HG03060 (cell line): ENCODE results near the gene HOXB3.

ENCODE experiments used
- ATAC-seq: cut with Tn5 transposase; IDR thresholded peaks from one replicate; pipeline ENCODE4 v1.9.1; 2021; ENCODE audit warnings: low read depth, moderate number of reproducible peaks; ENCODE audit not compliant: unreplicated experiment

Gene HOXB3

GRCh38 chr17:48600244-48601098 lies 10.4 kb upstream of the HOXB3 start:
- no peak for ATAC-seq

- ATAC-seq = no peak
Measured at GRCh38 chr17:48599354-48599753, 9.3 kb upstream of the HOXB3 start.

DNA sequence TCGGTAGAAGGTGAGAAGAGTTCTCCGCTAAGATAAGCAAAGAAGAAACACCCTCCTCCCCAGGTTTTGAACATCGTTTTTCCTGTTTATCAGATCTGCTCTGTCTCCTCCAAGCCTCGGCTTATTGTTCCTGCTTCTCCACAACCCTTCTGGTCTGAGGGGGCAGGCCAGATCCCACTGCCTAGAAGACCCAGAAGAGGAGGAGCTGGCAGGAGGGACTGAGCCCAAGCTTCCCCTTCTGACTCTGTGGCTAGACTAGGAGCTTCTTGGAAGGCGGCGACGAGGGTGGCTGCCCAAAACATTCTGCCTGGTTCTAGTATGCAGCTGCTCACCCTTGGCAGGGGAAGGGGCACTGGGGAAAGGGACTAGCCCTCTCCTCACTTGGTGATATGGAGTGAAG lies 8.7 kb upstream of the HOXB3 start:
- no peak for ATAC-seq

GRCh38 chr17:48597778-48598631 lies 8.0 kb upstream of the HOXB3 start:
- ATAC-seq = no peak

- no peak for ATAC-seq
Measured at GRCh38 chr17:48597528-48597777, 7.4 kb upstream of the HOXB3 start.

GRCh38 chr17:48596735-48597527 lies 6.9 kb upstream of the HOXB3 start:
- no peak for ATAC-seq

DNA sequence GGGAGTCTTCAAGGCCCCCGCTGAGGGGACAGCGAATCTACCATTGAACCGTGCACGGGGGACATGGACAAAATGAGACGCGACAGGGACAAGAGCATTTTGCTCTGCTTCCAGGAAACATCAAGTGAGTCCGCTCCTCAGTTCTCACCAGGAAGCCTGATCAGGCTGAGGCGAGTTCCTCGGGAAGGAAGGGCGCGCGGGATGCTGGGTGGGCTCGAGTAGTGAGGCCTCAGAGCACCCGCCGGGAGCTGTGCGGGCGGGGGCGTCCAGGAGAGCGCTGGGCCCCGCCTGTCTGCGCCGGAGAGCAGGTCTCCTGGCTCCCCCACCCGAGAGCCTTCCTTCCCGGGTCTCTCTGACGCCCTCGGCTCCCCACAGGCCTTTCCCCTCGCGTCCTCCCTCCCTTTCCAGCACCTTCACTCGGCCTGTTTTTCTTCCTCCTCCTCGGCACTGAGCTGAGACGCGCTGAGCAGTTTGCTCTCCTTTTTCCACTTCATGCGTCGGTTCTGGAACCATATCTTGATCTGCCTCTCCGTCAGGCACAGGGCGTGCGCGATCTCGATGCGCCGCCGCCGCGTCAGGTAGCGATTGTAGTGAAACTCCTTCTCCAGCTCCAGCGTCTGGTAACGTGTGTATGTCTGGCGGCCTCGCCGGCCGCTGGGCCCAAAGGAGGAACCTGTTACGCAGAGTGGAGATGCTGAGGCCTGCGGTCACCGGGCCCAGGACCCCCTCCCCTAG lies 6.1 kb upstream of the HOXB3 start:
- no peak for ATAC-seq

- no peak for ATAC-seq
Measured at GRCh38 chr17:48595278-48595999, 5.4 kb upstream of the HOXB3 start.

DNA sequence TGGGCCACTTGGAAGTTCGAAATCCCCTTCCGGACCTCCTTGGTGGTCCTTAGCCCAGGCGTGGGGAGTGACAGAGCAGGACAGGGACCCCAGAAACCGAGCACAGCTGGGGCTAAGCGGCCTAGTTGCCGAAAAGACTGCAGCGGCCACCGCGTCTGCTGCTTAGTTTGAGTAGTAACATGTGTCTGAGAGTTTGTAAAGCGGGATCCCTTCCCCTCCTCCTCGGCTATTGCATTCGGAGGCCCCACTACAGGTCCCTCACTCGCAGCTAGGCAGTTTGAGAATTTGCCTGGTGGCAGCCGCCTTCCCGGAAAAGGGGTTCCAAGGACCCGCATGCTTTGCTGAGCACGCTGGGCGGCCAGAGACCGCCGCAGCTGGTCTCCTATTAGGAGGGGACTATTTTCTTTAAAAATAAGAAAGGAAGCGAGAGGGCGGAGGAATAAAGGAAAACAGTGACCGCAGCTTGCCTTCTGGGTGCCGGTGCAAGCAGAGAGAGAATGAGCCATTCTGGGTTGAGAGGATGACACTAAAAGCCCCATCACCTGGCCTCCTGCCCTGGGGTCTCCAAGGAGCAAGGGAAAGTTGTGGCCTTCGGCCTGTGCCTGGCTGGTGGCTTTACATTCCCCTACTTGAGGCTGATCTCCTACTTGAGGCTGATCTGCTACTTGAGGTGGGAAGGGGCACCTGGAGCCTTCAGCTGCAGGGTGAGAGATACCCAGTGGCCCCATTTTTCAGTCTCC lies 4.7 kb upstream of the HOXB3 start:
- ATAC-seq = no peak

GRCh38 chr17:48593840-48594537 lies 3.9 kb upstream of the HOXB3 start:
- no peak for ATAC-seq

DNA sequence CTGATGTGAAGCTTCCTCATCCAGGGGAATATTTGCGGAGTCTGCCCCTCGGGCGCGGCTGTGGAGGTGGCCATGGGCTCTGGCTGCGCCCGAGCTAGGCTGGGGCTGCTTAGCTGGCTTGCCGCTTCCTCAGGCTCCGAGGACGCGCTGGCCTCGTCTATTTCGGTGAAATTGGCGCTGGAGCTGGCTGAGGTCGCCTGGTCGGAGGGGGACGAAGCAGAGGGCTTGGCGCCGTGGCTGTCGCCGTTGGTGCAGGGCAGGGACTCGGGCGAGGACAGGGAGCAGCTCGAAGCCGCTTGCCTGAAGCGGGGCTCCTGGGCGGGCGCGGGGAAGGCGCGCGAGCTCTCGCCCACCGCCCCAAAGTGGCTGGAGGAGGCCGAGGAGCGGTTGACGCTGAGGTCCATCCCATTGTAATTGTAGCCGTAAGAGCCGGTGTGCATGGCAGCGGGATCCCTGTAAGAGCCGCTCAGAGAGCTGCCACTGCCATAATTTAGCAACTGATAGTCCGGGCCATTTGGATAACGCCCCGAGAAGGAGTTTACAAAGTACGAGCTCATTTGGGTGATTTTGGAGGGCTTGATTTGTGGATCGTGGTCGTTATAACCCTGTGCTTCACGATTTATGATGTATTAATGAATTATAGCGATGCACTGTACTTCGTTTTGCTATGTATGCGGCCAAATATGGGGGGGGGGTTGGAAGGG lies 3.2 kb upstream of the HOXB3 start, which contains the start of gene HOXB5:
Gene HOXB5 (minus strand): TSS at position 654 of the 704 bp plus-strand sequence. CDS start 97 bp downstream, at position 557.
- ATAC-seq = no peak

DNA sequence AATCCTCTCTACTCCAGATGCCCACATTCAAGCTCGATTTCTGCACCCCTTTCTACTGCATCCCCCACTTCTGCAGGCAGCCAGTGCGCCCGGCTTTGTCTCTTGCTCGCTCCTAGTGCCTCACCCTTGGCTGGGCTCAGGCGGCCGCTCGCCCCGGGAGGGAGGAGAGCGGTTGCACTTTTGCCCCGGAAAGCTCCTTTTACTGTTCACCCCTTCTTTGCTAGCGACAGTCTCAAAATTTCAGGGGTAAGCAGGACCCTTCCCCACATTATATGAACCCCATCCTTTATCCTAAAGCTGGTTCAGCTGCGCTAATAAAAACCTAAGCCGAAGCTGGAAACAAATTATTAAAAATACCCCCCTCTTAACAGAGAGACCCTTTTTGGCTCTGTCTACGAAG lies 2.5 kb upstream of the HOXB3 start:
- no peak for ATAC-seq

DNA sequence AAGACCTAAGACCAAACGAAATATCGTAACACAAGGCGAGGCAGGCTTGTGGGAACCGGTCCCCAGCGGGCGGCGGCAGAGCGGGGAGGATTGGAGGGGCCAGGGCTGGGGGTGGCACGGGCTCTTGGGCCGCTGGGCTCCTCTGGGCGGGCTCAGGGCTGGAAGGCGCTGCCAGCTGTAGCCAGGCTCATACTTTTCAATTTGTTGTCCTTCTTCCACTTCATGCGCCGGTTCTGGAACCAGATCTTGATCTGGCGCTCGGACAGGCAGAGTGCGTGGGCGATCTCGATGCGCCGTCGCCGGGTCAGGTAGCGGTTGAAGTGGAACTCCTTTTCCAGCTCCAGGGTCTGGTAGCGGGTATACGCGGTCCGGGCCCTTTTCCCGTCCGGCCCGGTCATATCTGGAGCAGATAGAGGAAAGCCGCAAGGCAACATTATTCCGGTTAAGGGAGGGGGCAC lies 2.0 kb upstream of the HOXB3 start:
- ATAC-seq = no peak

DNA sequence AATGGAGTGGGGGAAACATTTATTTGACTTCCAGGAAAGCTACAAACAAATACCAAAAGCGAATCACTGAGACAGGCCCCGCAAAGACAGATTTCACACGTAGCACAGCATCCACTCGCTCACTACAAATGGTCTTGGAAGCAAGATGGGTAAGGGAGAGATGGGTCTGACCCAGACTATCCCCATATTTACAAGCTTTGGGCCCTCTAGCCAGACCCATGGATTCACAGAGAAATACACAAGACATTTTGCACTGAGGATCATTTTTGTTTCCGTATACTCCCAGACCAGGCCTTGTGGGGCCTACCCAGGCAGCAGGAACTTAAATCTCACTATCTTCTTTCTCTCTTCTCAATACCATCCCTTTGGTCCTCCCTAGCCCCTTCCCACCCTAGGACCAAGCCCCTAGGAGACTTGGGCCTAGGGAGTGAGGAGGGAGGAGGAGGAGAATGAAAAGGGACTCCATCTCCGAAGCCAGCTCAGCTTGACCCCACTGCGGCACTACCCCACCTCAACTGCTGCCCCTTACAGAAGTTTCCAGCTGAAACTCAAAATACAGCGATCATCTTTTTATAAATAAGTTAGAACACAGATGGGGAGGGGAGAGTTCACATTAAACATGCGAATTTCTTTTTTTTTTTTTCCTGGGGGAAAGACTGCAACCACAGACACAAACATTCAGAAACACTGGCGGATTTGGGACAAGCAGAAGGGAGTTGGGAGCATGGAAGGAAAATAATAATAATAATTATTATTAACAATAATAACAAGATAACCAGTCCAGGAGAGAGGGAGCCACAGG lies 1.4 kb upstream of the HOXB3 start:
- no peak for ATAC-seq

GRCh38 chr17:48590607-48591161 lies 643 bp upstream of the HOXB3 start:
- ATAC-seq = no peak

GRCh38 chr17:48589060-48589830 lies 796 bp downstream of the HOXB3 start:
- ATAC-seq = no peak
